Measurements from ENCODE around the gene SQOR.

- TF ChIP-seq CTCF (IDR thresholded peaks at IDR 0.05) = no peak
- no peak for TF ChIP-seq POLR2A (IDR thresholded peaks at IDR 0.05)
Measured at GRCh38 chr15:45668386-45668785, 33.6 kb downstream of the SQOR start.
